Glutamatergic neuron (in vitro differentiated cells): ENCODE results near the gene AHNAK. TPM values are rescaled to one million over a fixed set of nuclear protein-coding genes. Genes with fewer than 3 reads are reported as not detected.
A peak's percentile ranks its signal among the peaks of the same experiment; 100 is the strongest.

Experiments used
- DNase-seq: peaks from one replicate; pipeline ENCODE4 v3.0.0; 2022
- H3K27ac Mint-ChIP-seq: one replicate; pipeline ENCODE4 v1.8.0; 2020; ENCODE audit warnings: mild to moderate bottlenecking, mixed read lengths, inconsistent platforms; ENCODE audit not compliant: unreplicated experiment
- H3K27me3 Mint-ChIP-seq: one replicate; pipeline ENCODE4 v1.8.0; 2020; ENCODE audit warnings: mild to moderate bottlenecking, moderate library complexity, mixed read lengths, inconsistent platforms; ENCODE audit not compliant: unreplicated experiment
- H3K36me3 Mint-ChIP-seq: one replicate; pipeline ENCODE4 v1.8.0; 2020; ENCODE audit warnings: mild to moderate bottlenecking, mixed read lengths, inconsistent platforms; ENCODE audit not compliant: unreplicated experiment
- H3K4me1 Mint-ChIP-seq: one replicate; pipeline ENCODE4 v1.8.0; 2020; ENCODE audit warnings: mild to moderate bottlenecking, low read depth, mixed read lengths, inconsistent platforms; ENCODE audit not compliant: unreplicated experiment
- H3K4me3 Mint-ChIP-seq: one replicate; pipeline ENCODE4 v1.8.0; 2020; ENCODE audit warnings: mild to moderate bottlenecking, mixed read lengths, inconsistent platforms; ENCODE audit not compliant: unreplicated experiment
- H3K9me3 Mint-ChIP-seq: one replicate; pipeline ENCODE4 v1.8.0; 2020; ENCODE audit warnings: mild to moderate bottlenecking, moderate library complexity, mixed read lengths, inconsistent platforms; ENCODE audit not compliant: unreplicated experiment
- total RNA-seq: library from RNA; stranded (reverse); fragmentation: NEBNext Ultra II Directional; extraction: Animal tissue kit (Norgen Biotek cat#: 25700); gene quantifications from one replicate; pipeline ENCODE4 v1.2.1, GENCODE V29; 2021; ENCODE audit not compliant: unreplicated experiment
- TF ChIP-seq, protein P1 (sequence below): fragments of 200-600 bp; sonication (generic); IDR thresholded peaks from one replicate; pipeline ENCODE4 v1.5.0; 2021; ENCODE audit not compliant: partially characterized antibody, unreplicated experiment

Gene AHNAK
- total RNA-seq, 1 donor from 2014 or later: 4.5 TPM

DNA sequence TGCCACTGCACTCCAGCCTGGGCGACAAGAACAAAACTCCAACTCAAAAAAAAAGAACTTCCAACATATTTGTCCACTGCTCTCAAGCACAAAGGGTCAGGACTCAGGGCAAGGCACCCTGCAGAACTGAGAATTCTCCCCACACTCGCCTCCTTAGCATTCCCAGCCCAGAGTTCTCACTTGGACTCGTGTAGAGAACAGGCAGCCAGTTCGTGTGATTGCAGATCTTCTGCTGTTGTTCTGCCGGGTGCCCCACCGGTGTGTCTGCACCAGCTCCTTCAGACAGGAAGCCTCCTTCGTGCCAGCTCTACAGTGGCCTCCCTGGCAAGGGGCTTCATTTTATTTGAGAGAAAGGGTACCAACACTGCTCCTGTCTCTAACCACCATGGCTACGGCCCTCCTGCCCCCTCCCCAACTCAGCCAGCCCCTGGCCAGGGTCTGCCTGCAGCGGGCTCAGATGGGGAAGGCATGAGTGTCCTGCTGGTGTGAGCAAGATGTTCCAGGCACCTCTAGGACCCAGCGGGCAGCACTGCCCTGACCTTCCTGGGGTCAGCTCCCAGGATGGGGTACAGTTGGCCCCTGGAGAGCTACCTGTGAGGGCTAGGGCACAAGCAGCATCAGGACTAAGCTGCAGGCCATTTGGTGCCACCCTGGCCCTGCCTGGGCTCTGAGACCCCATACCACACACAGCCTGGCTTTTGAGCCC, 147.3 kb downstream of the AHNAK start:
- no peak overlapping the region for H3K4me3 Mint-ChIP-seq
- no peak for DNase-seq
- H3K27ac Mint-ChIP-seq: peak overlapping the region; percentile 31
- H3K27me3 Mint-ChIP-seq: peaks cover 7% of the 10 kb centered on the region
- H3K9me3 Mint-ChIP-seq: peaks cover 9% of the 10 kb centered on the region
- peaks cover 39% of the 10 kb centered on the region for H3K4me1 Mint-ChIP-seq
- TF ChIP-seq, protein P1, sequence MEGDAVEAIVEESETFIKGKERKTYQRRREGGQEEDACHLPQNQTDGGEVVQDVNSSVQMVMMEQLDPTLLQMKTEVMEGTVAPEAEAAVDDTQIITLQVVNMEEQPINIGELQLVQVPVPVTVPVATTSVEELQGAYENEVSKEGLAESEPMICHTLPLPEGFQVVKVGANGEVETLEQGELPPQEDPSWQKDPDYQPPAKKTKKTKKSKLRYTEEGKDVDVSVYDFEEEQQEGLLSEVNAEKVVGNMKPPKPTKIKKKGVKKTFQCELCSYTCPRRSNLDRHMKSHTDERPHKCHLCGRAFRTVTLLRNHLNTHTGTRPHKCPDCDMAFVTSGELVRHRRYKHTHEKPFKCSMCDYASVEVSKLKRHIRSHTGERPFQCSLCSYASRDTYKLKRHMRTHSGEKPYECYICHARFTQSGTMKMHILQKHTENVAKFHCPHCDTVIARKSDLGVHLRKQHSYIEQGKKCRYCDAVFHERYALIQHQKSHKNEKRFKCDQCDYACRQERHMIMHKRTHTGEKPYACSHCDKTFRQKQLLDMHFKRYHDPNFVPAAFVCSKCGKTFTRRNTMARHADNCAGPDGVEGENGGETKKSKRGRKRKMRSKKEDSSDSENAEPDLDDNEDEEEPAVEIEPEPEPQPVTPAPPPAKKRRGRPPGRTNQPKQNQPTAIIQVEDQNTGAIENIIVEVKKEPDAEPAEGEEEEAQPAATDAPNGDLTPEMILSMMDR: no peak
- no peaks in the 10 kb centered on the region for H3K36me3 Mint-ChIP-seq

DNA sequence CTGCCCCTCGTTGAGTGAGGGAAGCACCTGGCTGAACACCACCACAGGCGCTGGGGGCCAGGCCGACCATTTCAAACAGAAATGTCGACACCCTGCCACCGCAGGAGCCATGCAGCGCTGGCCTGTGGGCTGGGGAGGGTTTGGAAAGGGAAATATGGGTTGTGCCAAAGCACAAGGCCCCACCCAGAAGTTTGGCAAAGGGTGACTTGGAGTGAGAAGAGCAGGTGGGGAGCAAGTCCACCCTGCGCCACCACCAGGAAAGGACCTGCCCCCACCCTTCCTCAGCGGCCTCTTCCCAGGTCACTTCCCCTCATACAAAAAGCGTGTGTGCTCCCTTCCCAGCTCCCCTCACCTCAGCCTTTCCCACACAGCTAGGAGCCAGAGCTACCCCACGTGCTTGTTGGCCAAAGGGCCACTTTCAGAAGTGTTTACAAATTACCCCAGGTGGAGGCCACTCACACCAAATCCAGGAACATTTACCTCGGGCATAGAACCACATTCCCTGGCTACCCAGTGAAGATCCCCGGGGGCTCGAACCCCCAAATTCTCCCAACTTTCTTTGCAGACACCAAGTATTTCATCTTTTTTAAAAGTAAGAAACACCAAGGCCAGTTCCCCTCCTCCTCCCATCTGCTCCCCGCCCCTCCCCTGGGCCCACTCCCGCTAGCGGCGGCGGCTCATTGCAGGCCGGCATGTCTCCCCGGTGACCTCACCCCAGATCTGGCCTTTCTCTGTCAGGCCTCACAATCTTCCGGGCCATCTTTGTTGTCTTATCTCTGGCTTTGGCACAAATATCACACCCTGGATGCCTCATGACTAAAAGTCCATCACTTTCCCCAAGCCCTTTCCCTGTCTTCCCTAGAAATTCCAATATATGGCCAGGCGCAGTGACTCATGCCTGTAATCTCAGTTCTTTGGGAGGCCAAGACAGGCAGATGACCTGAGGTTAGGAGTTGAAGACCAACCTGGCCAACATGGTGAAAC, 148.3 kb downstream of the AHNAK start:
- H3K4me1 Mint-ChIP-seq: peaks cover 40% of the 10 kb centered on the region
- peak; percentile 66 for DNase-seq
- TF ChIP-seq, protein P1: no peak
- peak overlapping the region; percentile 55 for H3K4me3 Mint-ChIP-seq
- H3K27ac Mint-ChIP-seq: peak overlapping the region; percentile 31
- H3K27me3 Mint-ChIP-seq: peaks cover 7% of the 10 kb centered on the region
- no peaks in the 10 kb centered on the region for H3K36me3 Mint-ChIP-seq
- peaks cover 9% of the 10 kb centered on the region for H3K9me3 Mint-ChIP-seq

DNA sequence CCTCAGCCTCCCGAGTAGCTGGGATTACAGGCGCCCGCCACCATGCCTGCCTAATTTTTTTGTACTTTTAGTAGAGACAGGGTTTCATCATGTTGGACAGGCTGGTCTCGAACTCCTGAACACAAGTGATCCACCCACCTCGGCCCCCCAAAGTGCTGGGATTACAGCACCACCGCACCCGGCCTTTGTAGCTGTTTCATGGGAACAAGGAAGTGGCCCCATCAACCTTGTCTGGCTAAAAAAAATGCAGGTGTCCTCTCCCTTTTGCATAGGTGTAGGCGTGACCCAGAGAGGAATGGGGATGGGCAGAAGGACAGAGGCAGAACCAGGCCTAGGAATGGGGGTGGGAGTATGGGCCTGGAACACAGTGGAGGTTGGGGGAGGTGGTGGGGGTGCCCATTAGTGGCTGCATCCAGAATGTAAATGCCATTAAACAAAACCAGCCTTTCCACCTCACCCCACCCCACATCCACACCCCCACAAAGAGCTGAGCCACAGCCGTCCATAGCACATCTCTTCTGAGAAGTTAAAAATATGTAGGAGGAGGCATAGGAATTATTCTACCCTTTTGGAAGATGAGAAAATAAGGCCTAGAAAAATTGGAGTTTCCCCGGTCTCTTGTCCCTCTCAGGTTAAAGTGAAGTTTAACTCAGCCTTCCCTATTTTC, 150.6 kb downstream of the AHNAK start:
- peaks cover 41% of the 10 kb centered on the region for H3K4me1 Mint-ChIP-seq
- no peak overlapping the region for H3K27ac Mint-ChIP-seq
- H3K9me3 Mint-ChIP-seq: peaks cover 12% of the 10 kb centered on the region

DNA sequence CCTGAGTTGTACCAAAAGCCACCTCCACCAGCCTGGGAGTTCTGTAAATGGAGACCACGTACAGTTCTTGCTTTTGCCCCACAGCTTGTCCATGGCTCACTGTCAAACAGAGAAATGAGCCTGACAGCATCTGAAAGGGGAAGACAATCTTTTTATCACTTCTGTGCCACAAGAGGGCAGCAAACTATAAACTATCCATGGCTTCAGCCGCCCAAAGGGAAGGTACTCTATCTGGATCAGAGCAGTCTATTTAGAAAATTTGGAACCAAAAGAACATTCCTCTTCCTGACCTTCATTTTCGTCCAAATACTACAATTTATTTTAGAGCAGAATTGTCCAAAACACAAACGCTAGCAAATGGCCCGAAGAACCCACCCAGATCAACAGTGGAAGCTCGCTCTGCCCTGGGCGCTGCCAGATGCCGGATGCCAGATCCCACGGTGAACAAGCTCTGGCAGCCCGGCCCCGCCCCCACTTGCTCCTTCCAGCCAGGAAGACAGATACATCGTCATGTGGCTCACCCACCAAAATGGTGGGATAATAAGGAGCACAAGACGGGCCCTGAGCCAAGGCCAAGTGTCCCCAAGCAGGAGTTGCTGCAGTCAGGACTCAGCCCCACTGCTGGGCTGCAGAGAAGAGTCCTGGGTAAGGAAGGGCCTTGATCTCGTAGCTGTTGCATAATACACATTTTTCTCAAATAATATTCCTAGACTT, 151.6 kb downstream of the AHNAK start:
- Mint-ChIP-seq H3K27ac (peak overlapping the region; percentile 82), H3K9me3 (peaks cover 12% of the 10 kb centered on the region), H3K4me1 (peaks cover 41% of the 10 kb centered on the region), H3K27me3 (peaks cover 8% of the 10 kb centered on the region), H3K36me3 (peaks cover 7% of the 10 kb centered on the region), H3K4me3 (peak overlapping the region; percentile 83)
- DNase-seq: peak; percentile 76
- TF ChIP-seq, protein P1: peak; percentile 77

More for the DNA sequence above, 150.6 kb downstream of the AHNAK start:
- H3K36me3 Mint-ChIP-seq: peaks cover 7% of the 10 kb centered on the region
- no peak overlapping the region for H3K4me3 Mint-ChIP-seq
- TF ChIP-seq, protein P1: no peak
- H3K27me3 Mint-ChIP-seq: peaks cover 8% of the 10 kb centered on the region
- DNase-seq: no peak
